ENCODE results near the gene SLC13A3.

- no peak for TF ChIP-seq ZFX (IDR thresholded peaks at IDR 0.05)
- TF ChIP-seq CTCF (conservative IDR thresholded peaks at IDR 0.05): no peak
These were observed 31.0 kb upstream of the SLC13A3 start for GRCh38 chr20:46682063-46682821.

All from C4-2B (cell line).